ENCODE data around the gene CAMTA1.

DNA sequence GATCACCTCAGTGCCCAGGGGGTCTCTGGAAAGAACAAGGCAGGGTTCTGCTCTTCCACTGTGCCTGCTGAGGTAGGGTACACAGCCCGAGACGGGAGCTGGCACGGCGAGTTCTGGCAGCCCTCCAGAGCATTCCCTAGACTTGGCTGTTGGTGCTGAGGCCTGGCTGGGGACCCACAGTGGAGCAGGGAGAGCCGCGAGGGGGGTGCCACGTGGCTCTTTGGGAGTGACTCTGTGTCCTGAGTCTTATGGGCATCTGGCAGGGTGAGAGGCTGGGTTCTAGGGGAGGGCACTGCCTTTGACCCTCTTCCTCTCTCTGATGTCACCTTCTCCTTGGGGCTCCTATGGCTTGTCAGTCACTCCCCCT is 336.4 kb downstream of the CAMTA1 start:
- TF ChIP-seq, protein P1, sequence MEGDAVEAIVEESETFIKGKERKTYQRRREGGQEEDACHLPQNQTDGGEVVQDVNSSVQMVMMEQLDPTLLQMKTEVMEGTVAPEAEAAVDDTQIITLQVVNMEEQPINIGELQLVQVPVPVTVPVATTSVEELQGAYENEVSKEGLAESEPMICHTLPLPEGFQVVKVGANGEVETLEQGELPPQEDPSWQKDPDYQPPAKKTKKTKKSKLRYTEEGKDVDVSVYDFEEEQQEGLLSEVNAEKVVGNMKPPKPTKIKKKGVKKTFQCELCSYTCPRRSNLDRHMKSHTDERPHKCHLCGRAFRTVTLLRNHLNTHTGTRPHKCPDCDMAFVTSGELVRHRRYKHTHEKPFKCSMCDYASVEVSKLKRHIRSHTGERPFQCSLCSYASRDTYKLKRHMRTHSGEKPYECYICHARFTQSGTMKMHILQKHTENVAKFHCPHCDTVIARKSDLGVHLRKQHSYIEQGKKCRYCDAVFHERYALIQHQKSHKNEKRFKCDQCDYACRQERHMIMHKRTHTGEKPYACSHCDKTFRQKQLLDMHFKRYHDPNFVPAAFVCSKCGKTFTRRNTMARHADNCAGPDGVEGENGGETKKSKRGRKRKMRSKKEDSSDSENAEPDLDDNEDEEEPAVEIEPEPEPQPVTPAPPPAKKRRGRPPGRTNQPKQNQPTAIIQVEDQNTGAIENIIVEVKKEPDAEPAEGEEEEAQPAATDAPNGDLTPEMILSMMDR (conservative IDR thresholded peaks at IDR 0.05; ENCODE audit: low read length), result no peak
- no peak for TF ChIP-seq EZH2phosphoT487 (IDR thresholded peaks at IDR 0.05; ENCODE audit: borderline replicate concordance, low read depth, low read length)
